WTC11 (cell line): ENCODE measurements around the gene ZNF107. TPM values are rescaled to one million over a fixed set of nuclear protein-coding genes. Genes with fewer than 3 reads are reported as not detected.

Experiments used
- ATAC-seq: fragments of 200-7000 bp; cut with Tn5 transposase; 2 replicates; pipeline ENCODE4 v1.10.0; 2021; ENCODE audit warnings: mild to moderate bottlenecking, moderate library complexity
- CTCF ChIA-PET: fragments of 300-600 bp; sonication (Branson Sonifier 250); formaldehyde crosslinking; loops from one replicate; lab custom pipeline; 2021; ENCODE audit warnings: antibody characterized with exemption; lab: Charles Lee
- POLR2A ChIA-PET: fragments of 350-600 bp; sonication (Branson Sonifier 250); formaldehyde crosslinking; loops from one replicate; lab custom pipeline; 2021; ENCODE audit warnings: antibody characterized with exemption; lab: Charles Lee
- DNase-seq: peaks from one replicate; pipeline ENCODE4 v3.0.0; 2021; ENCODE audit warnings: low spot score
- H3K27ac Mint-ChIP-seq: 2 replicates; pipeline ENCODE4 v1.8.0; 2021; ENCODE audit warnings: mixed read lengths
- H3K27me3 Mint-ChIP-seq: 2 replicates; pipeline ENCODE4 v1.8.0; 2021; ENCODE audit warnings: low read depth, mild to moderate bottlenecking, moderate library complexity, mixed read lengths
- H3K36me3 Mint-ChIP-seq: 2 replicates; pipeline ENCODE4 v1.8.0; 2021; ENCODE audit warnings: mixed read lengths
- H3K4me1 Mint-ChIP-seq: 2 replicates; pipeline ENCODE4 v1.8.0; 2022; ENCODE audit warnings: mixed read lengths
- H3K4me3 Mint-ChIP-seq: 2 replicates; pipeline ENCODE4 v1.8.0; 2021; ENCODE audit warnings: mild to moderate bottlenecking, moderate library complexity, mixed read lengths
- H3K9me3 Mint-ChIP-seq: 2 replicates; pipeline ENCODE4 v1.8.0; 2021; ENCODE audit warnings: mixed read lengths
- ATF2 ChIP-seq: sonication (generic); formaldehyde crosslinking; IDR thresholded peaks from 2 replicates; pipeline ENCODE4 v1.8.1; 2022; ENCODE audit warnings: low read depth, missing genetic modification reagents, borderline replicate concordance
- ATF3 ChIP-seq: sonication (generic); formaldehyde crosslinking; conservative IDR thresholded peaks from 2 replicates; pipeline ENCODE4 v1.8.1; 2022; ENCODE audit warnings: mild to moderate bottlenecking, missing genetic modification reagents
- CREM ChIP-seq: sonication (generic); formaldehyde crosslinking; IDR thresholded peaks from 2 replicates; pipeline ENCODE4 v1.8.1; 2022; ENCODE audit warnings: mild to moderate bottlenecking, missing genetic modification reagents, moderate library complexity
- EMX1 ChIP-seq: fragments of 250-450 bp; sonication (Bioruptor Pico); IDR thresholded peaks from 2 replicates; pipeline ENCODE4 v1.8.0; 2021; ENCODE audit warnings: mild to moderate bottlenecking
- ERG ChIP-seq: fragments of 250-450 bp; sonication (Bioruptor Pico); IDR thresholded peaks from 2 replicates; pipeline ENCODE4 v1.8.0; 2021; ENCODE audit warnings: mild to moderate bottlenecking
- FOXJ3 ChIP-seq: sonication (generic); formaldehyde crosslinking; IDR thresholded peaks from 2 replicates; pipeline ENCODE4 v1.9.0; 2021; ENCODE audit warnings: missing genetic modification reagents, mild to moderate bottlenecking, borderline replicate concordance
- FOXK1 ChIP-seq: sonication (generic); formaldehyde crosslinking; IDR thresholded peaks from 2 replicates; pipeline ENCODE4 v1.8.0; 2022; ENCODE audit warnings: mild to moderate bottlenecking, moderate library complexity, missing genetic modification reagents
- GABPB1 ChIP-seq: sonication (generic); formaldehyde crosslinking; IDR thresholded peaks from 2 replicates; pipeline ENCODE4 v1.8.1; 2023; ENCODE audit warnings: mild to moderate bottlenecking, missing genetic modification reagents
- IRF1 ChIP-seq: sonication (generic); formaldehyde crosslinking; IDR thresholded peaks from 2 replicates; pipeline ENCODE4 v1.8.0; 2023; ENCODE audit warnings: missing genetic modification reagents
- JUN ChIP-seq: sonication (generic); formaldehyde crosslinking; IDR thresholded peaks from 2 replicates; pipeline ENCODE4 v1.8.0; 2023; ENCODE audit warnings: mild to moderate bottlenecking, missing genetic modification reagents
- MAX ChIP-seq: sonication (generic); formaldehyde crosslinking; IDR thresholded peaks from 2 replicates; pipeline ENCODE4 v1.8.0; 2022; ENCODE audit warnings: mild to moderate bottlenecking, missing genetic modification reagents
- MXD4 ChIP-seq: fragments of 250-450 bp; sonication (Bioruptor Pico); IDR thresholded peaks from 2 replicates; pipeline ENCODE4 v1.8.0; 2021; ENCODE audit warnings: mild to moderate bottlenecking, moderate library complexity, borderline replicate concordance
- NFYB ChIP-seq: sonication (generic); formaldehyde crosslinking; conservative IDR thresholded peaks from 2 replicates; pipeline ENCODE4 v1.8.0; 2022; ENCODE audit warnings: low read depth, missing genetic modification reagents
- NR1H2 ChIP-seq: sonication (generic); formaldehyde crosslinking; IDR thresholded peaks from 2 replicates; pipeline ENCODE4 v1.9.0; 2021; ENCODE audit warnings: mild to moderate bottlenecking, moderate library complexity, missing genetic modification reagents
- NR2C2 ChIP-seq: sonication (generic); formaldehyde crosslinking; IDR thresholded peaks from 2 replicates; pipeline ENCODE4 v1.8.0; 2022; ENCODE audit warnings: mild to moderate bottlenecking, missing genetic modification reagents
- PRRX2 ChIP-seq: fragments of 250-450 bp; sonication (Bioruptor Pico); IDR thresholded peaks from 2 replicates; pipeline ENCODE4 v1.8.0; 2021; ENCODE audit warnings: mild to moderate bottlenecking
- RELA ChIP-seq: sonication (generic); formaldehyde crosslinking; IDR thresholded peaks from 2 replicates; pipeline ENCODE4 v1.8.1; 2022; ENCODE audit warnings: missing genetic modification reagents, mild to moderate bottlenecking, borderline replicate concordance
- RORB ChIP-seq: fragments of 250-450 bp; sonication (Bioruptor Pico); IDR thresholded peaks from 2 replicates; pipeline ENCODE4 v1.9.0; 2021; ENCODE audit warnings: mild to moderate bottlenecking
- SMAD4 ChIP-seq: sonication (generic); formaldehyde crosslinking; IDR thresholded peaks from 2 replicates; pipeline ENCODE4 v1.8.0; 2022; ENCODE audit warnings: mild to moderate bottlenecking, missing genetic modification reagents
- SOX15 ChIP-seq: fragments of 250-450 bp; sonication (Bioruptor Pico); IDR thresholded peaks from 2 replicates; pipeline ENCODE4 v1.9.0; 2021; ENCODE audit warnings: mild to moderate bottlenecking
- SP1 ChIP-seq: sonication (generic); formaldehyde crosslinking; conservative IDR thresholded peaks from 2 replicates; pipeline ENCODE4 v1.8.1; 2022; ENCODE audit warnings: missing genetic modification reagents
- STAT6 ChIP-seq: sonication (generic); formaldehyde crosslinking; conservative IDR thresholded peaks from 2 replicates; pipeline ENCODE4 v1.8.1; 2023; ENCODE audit warnings: mild to moderate bottlenecking, low read depth, missing genetic modification reagents, moderate library complexity
- ZNF138 ChIP-seq: sonication (generic); formaldehyde crosslinking; conservative IDR thresholded peaks from 2 replicates; pipeline ENCODE4 v1.8.1; 2022; ENCODE audit warnings: mild to moderate bottlenecking, moderate library complexity, missing genetic modification reagents
- ZNF232 ChIP-seq: sonication (generic); formaldehyde crosslinking; IDR thresholded peaks from 2 replicates; pipeline ENCODE4 v1.8.0; 2022; ENCODE audit warnings: mild to moderate bottlenecking, missing genetic modification reagents
- ZNF281 ChIP-seq: sonication (generic); formaldehyde crosslinking; IDR thresholded peaks from 2 replicates; pipeline ENCODE4 v1.8.0; 2023; ENCODE audit warnings: mild to moderate bottlenecking, missing genetic modification reagents
- ZNF416 ChIP-seq: fragments of 250-450 bp; sonication (Bioruptor Pico); IDR thresholded peaks from 2 replicates; pipeline ENCODE4 v1.9.0; 2021; ENCODE audit warnings: mild to moderate bottlenecking, inconsistent platforms
- total RNA-seq: library from RNA; stranded (reverse); gene quantifications from 3 replicates; pipeline ENCODE4 v1.2.3, GENCODE V29; 2021

The ZNF107 gene
- total RNA-seq, 1 experiment from 2014 or later = 14.7 TPM

- ChIA-PET CTCF (no interaction called here), POLR2A (no interaction called here)
- no peak for DNase-seq
- Mint-ChIP-seq H3K27ac (no peak overlapping the region), H3K9me3 (peaks cover 58% of the 10 kb centered on the region), H3K27me3 (peaks cover 6% of the 10 kb centered on the region), H3K4me3 (no peak overlapping the region), H3K36me3 (peaks cover 46% of the 10 kb centered on the region), H3K4me1 (no peaks in the 10 kb centered on the region)
- ATAC-seq = no peak
- TF ChIP-seq ZNF232 (CRISPR knock-in tag) = no peak
- TF ChIP-seq FOXK1 (CRISPR knock-in tag) = no peak
- TF ChIP-seq GABPB1 (CRISPR knock-in tag) = no peak
- TF ChIP-seq NFYB = no peak
- no peak for TF ChIP-seq JUN
- TF ChIP-seq SMAD4 (CRISPR knock-in tag) = no peak
- no peak for TF ChIP-seq NR1H2 (CRISPR knock-in tag)
- no peak for TF ChIP-seq ZNF416 (CRISPR knock-in tag)
- no peak for TF ChIP-seq ATF2 (CRISPR knock-in tag)
- no peak for TF ChIP-seq MXD4 (CRISPR knock-in tag)
- no peak for TF ChIP-seq ZNF138 (CRISPR knock-in tag)
- TF ChIP-seq RORB (CRISPR knock-in tag) = no peak
- TF ChIP-seq NR2C2 (CRISPR knock-in tag) = no peak
- TF ChIP-seq PRRX2 (CRISPR knock-in tag) = no peak
- TF ChIP-seq IRF1 (CRISPR knock-in tag) = no peak
Observed at GRCh38 chr7:64642875-64643274, 23.1 kb upstream of the ZNF107 start.

GRCh38 chr7:64643566-64643965, 22.4 kb upstream of the ZNF107 start:
- Mint-ChIP-seq H3K27ac (no peak overlapping the region), H3K9me3 (peaks cover 56% of the 10 kb centered on the region), H3K36me3 (peaks cover 45% of the 10 kb centered on the region), H3K4me3 (no peak overlapping the region), H3K27me3 (peaks cover 6% of the 10 kb centered on the region), H3K4me1 (no peaks in the 10 kb centered on the region)
- no peak for ATAC-seq
- CTCF ChIA-PET = no interaction called here
- no peak for DNase-seq
- POLR2A ChIA-PET = no interaction called here
- TF ChIP-seq SP1 (no peak), RELA (CRISPR knock-in tag) (no peak), SMAD4 (CRISPR knock-in tag) (no peak), ERG (CRISPR knock-in tag) (no peak), CREM (CRISPR knock-in tag) (no peak), STAT6 (CRISPR knock-in tag) (no peak), ATF3 (no peak), FOXJ3 (no peak), ZNF416 (CRISPR knock-in tag) (no peak), MAX (no peak), EMX1 (CRISPR knock-in tag) (no peak), SOX15 (CRISPR knock-in tag) (no peak), ZNF281 (CRISPR knock-in tag) (no peak)
